HepG2 (cell line): ENCODE results near the gene KIN. TPM values are rescaled to one million over a fixed set of nuclear protein-coding genes. Genes with fewer than 3 reads are reported as not detected.

Experiments used
- ATAC-seq: fragments of 200-7000 bp; cut with Tn5 transposase; 3 replicates; pipeline ENCODE4 v1.9.1; 2020; ENCODE audit warnings: mild to moderate bottlenecking, moderate library complexity
- BruUV-seq: library from RNA; stranded (reverse); fragments of 400-500 nt; replicated peaks from 2 replicates; lab custom pipeline; 2021; lab: Mats Ljungman, UMichigan
- CTCF ChIA-PET: fragments of 300-600 bp; formaldehyde crosslinking; extraction: SDS; loops from one replicate; lab custom pipeline; 2021; ENCODE audit warnings: low total read pairs, inconsistent platforms, low intra/inter-chr PET ratio; lab: Yijun Ruan, JAX
- POLR2A ChIA-PET: fragments of 350-600 bp; sonication (Branson Sonifier 250); formaldehyde crosslinking; loops from one replicate; lab custom pipeline; 2020; ENCODE audit warnings: antibody characterized with exemption, inconsistent platforms; lab: Yijun Ruan, JAX
- DNase-seq: peaks from one replicate; pipeline ENCODE4 v3.0.0-alpha.2; 2015; ENCODE audit warnings: low spot score
- FAIRE-seq: peaks from 3 replicates; lab custom pipeline; 2011; peaks lifted over from hg19 to GRCh38; lab: Jason Lieb, UNC
- H2AFZ ChIP-seq: one replicate; pipeline ENCODE4 v1.6.1; 2011; ENCODE audit warnings: low read length, inconsistent platforms
- H3K27ac ChIP-seq: fragments of 300-600 bp; 3 replicates; pipeline ENCODE4 v1.8.0; 2011; ENCODE audit warnings: mixed run types, mild to moderate bottlenecking, mixed read lengths, low read length, inconsistent platforms; ENCODE audit not compliant: insufficient read depth; ENCODE audit errors: extremely low read length
- H3K27me3 ChIP-seq, 2 experiments: fragments of 200-600 bp in 1 of 2; 2 replicates in 1 of 2; 3 replicates in 1 of 2; pipeline versions ENCODE4 v1.6.0 to v1.8.0; 2011; ENCODE audit warnings: low read length in 2 of 2, mild to moderate bottlenecking in 2 of 2, moderate library complexity in 2 of 2, inconsistent platforms in 1 of 2; ENCODE audit not compliant: insufficient read depth in 2 of 2, control insufficient read depth in 1 of 2
- H3K36me3 ChIP-seq, 2 experiments: fragments of 200-600 bp in 1 of 2; replicated peaks in 1 of 2; 2 replicates in 1 of 2; 3 replicates in 1 of 2; pipeline versions ENCODE4 v1.5.1 to v1.8.0; 2011; ENCODE audit warnings: low read length in 2 of 2, inconsistent platforms in 1 of 2; ENCODE audit not compliant: insufficient read depth in 2 of 2, control insufficient read depth in 1 of 2
- H3K4me1 ChIP-seq: 2 replicates; pipeline ENCODE4 v1.5.1; 2012; ENCODE audit warnings: low read length, inconsistent platforms; ENCODE audit not compliant: insufficient read depth
- H3K4me2 ChIP-seq: 2 replicates; pipeline ENCODE4 v1.6.0; 2011; ENCODE audit warnings: low read depth, low read length, inconsistent platforms
- H3K4me3 ChIP-seq, 3 experiments: fragments of 200-600 bp in 1 of 3; sonication (generic), shearing (Covaris generic) in 1 of 3; replicated peaks in 1 of 3; 2 replicates each; pipeline ENCODE4 v1.5.1; 2011 to 2016; ENCODE audit warnings: low read length in 3 of 3, inconsistent platforms in 2 of 3, low read depth in 2 of 3, mild to moderate bottlenecking in 2 of 3, control low read depth in 1 of 3, mixed read lengths in 1 of 3; ENCODE audit not compliant: insufficient read depth in 1 of 3
- H3K79me2 ChIP-seq: one replicate; pipeline ENCODE4 v1.6.1; 2011; ENCODE audit warnings: low read length, inconsistent platforms; ENCODE audit not compliant: insufficient read depth
- H3K9ac ChIP-seq: 2 replicates; pipeline ENCODE4 v1.6.0; 2011; ENCODE audit warnings: mild to moderate bottlenecking, low read depth, low read length, inconsistent platforms; ENCODE audit not compliant: insufficient read depth
- H3K9me3 ChIP-seq: 2 replicates; pipeline ENCODE4 v1.5.1; 2012; ENCODE audit warnings: mild to moderate bottlenecking, low read length
- H4K20me1 ChIP-seq: 2 replicates; pipeline ENCODE4 v1.6.0; 2011; ENCODE audit warnings: inconsistent platforms, mild to moderate bottlenecking, low read length, moderate library complexity; ENCODE audit not compliant: insufficient read depth
- AGO2 ChIP-seq: fragments of 200-400 bp; formaldehyde crosslinking; optimal IDR thresholded peaks from 2 replicates; pipeline ENCODE3; 2017; ENCODE audit warnings: mild to moderate bottlenecking, low read depth, low read length, moderate library complexity
- MAFF ChIP-seq: IDR thresholded peaks from 2 replicates; pipeline ENCODE4 v1.6.1; 2011; ENCODE audit warnings: low read depth, low read length, improper control_type of control experiment
- MEIS2 ChIP-seq: sonication (generic); formaldehyde crosslinking; IDR thresholded peaks from 2 replicates; pipeline ENCODE4 v1.9.0; 2021; ENCODE audit warnings: mild to moderate bottlenecking, missing genetic modification reagents
- POLR2A ChIP-seq, 2 experiments: IDR thresholded peaks; 2 replicates each; pipeline ENCODE4 v1.6.1; 2011; ENCODE audit warnings: low read depth in 2 of 2, low read length in 2 of 2, mild to moderate bottlenecking in 1 of 2, moderate library complexity in 1 of 2; ENCODE audit not compliant: insufficient read depth in 1 of 2
- POLR2AphosphoS5 ChIP-seq: IDR thresholded peaks from 2 replicates; pipeline ENCODE4 v1.6.1; 2012; ENCODE audit warnings: low read depth, low read length
- POLR2G ChIP-seq: fragments of 200-400 bp; formaldehyde crosslinking; IDR thresholded peaks from 2 replicates; pipeline ENCODE4 v1.6.1; 2018; ENCODE audit warnings: mild to moderate bottlenecking, low read depth, low read length, moderate library complexity
- RBM22 ChIP-seq: fragments of 200-400 bp; formaldehyde crosslinking; optimal IDR thresholded peaks from 2 replicates; pipeline ENCODE3; 2017; ENCODE audit warnings: mild to moderate bottlenecking, low read length, moderate library complexity
- ZNF7 ChIP-seq: IDR thresholded peaks from 2 replicates; pipeline ENCODE4 v1.6.1; 2016; ENCODE audit warnings: missing biosample characterization, missing genetic modification reagents
- ZNF879 ChIP-seq: sonication (generic); formaldehyde crosslinking; IDR thresholded peaks from 2 replicates; pipeline ENCODE4 v1.8.1; 2023; ENCODE audit warnings: missing genetic modification reagents
- WGBS: methylation state at CpG from one replicate; pipeline ENCODE4 v1.1.6; 2017; ENCODE audit warnings: low lambda C conversion rate; 5-methylcytosine and 5-hydroxymethylcytosine counted together
- in situ Hi-C: cut with HindIII; loops from 2 replicates; pipeline ENCODE4 v1.10.0; 2017; ENCODE audit warnings: low pct_unique_long_range_greater_than_20kb; ENCODE audit not compliant: extremely low pct_ligation_motif_present
- intact Hi-C: fragments of 100-400 bp; cut with micrococcal nuclease; formaldehyde crosslinking; loops from one replicate; pipeline ENCODE4 v1.10.0; 2022; ENCODE audit not compliant: unreplicated experiment
- polyA plus RNA-seq, 8 experiments: library from polyadenylated mRNA; depleted of rRNA in 3 of 8; stranded (reverse) in 7 of 8; unstranded in 1 of 8; fragments of >200 nt; fragmentation: Illumina TruSeq in 4 of 8; extraction: Trizol in 4 of 8; gene quantifications; 2 replicates each; pipeline versions ENCODE4 v1.2.1 to v1.2.3, GENCODE V29; 2011 to 2016; ENCODE audit warnings: low read depth in 4 of 8, missing spikeins in 1 of 8, mixed read lengths in 1 of 8; ENCODE audit not compliant: insufficient read depth in 1 of 8
- total RNA-seq, 5 experiments: library from RNA; depleted of rRNA; stranded (reverse); fragments of >200 nt; fragmentation: Illumina TruSeq; extraction: Trizol; gene quantifications; 2 replicates each; pipeline ENCODE4 v1.2.3, GENCODE V29; 2016; ENCODE audit warnings: low read depth in 1 of 5
- TF ChIP-seq, protein P1 (sequence below): sonication (generic); formaldehyde crosslinking; IDR thresholded peaks from 2 replicates; pipeline ENCODE4 v1.4.0; 2020; ENCODE audit warnings: mild to moderate bottlenecking, low read depth, missing genetic modification reagents

KIN gene
- total and polyA plus RNA-seq, 2 of the 13 experiments (the other 11 are each of a cell fraction or from before 2014, with no cell fraction given): 4.9 to 23.2 TPM

DNA sequence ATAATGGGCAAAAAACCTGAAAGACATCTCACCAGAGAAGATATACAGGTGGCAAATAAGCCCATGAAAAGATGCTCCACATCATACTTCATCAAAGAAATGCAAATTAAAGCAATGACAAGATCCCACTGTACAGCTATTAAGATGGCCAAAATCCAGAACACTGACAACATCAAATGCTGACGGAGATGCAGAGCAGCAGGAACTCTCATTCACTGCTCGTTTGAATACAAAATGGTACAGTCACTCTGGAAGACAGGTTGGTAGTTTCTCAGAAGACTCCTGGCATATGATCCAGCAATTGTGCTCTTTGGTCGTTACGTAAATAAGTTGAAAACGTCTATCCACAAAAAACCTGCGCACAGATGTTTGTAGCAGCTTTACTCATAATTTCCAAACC, 35.5 kb downstream of the KIN start:
- FAIRE-seq (no peak), DNase-seq (no peak), ATAC-seq (no peak)
- no peaks in the 10 kb centered on the region for H3K4me1 ChIP-seq
- H3K27me3 ChIP-seq: no peaks in the 10 kb centered on the region
- no peak overlapping the region for H3K9ac ChIP-seq
- H3K79me2 ChIP-seq: no peaks in the 10 kb centered on the region
- WGBS: 93% methylated on average over 6 of the region's 6 CpGs
- TF ChIP-seq, protein P1, sequence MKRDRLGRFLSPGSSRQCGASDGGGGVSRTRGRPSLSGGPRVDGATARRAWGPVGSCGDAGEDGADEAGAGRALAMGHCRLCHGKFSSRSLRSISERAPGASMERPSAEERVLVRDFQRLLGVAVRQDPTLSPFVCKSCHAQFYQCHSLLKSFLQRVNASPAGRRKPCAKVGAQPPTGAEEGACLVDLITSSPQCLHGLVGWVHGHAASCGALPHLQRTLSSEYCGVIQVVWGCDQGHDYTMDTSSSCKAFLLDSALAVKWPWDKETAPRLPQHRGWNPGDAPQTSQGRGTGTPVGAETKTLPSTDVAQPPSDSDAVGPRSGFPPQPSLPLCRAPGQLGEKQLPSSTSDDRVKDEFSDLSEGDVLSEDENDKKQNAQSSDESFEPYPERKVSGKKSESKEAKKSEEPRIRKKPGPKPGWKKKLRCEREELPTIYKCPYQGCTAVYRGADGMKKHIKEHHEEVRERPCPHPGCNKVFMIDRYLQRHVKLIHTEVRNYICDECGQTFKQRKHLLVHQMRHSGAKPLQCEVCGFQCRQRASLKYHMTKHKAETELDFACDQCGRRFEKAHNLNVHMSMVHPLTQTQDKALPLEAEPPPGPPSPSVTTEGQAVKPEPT (CRISPR knock-in tag): no peak
- TF ChIP-seq POLR2AphosphoS5 (peak; percentile 50; the same call in 1 of the 2 replicates), AGO2 (peak; percentile 7), POLR2A (IDR thresholded peaks at IDR 0.05; ENCODE audit: insufficient read depth in 1 of 2, low read depth in 2 of 2, low read length in 2 of 2) (0 out of 4 replicates have a peak, but pooled peaks of 1 of the 2 experiments have one; percentile 13), MEIS2 (no peak), ZNF7 (peak; percentile 81), POLR2G (peak; percentile 27; the same call in 1 of the 2 replicates)
- in situ Hi-C loops (loop anchor here (25.0 kb wide), 1 partner anchor 1560 kb away; no protein-coding TSS in a partner anchor), intact Hi-C loops (no loop called here)
- H4K20me1 ChIP-seq: no peaks in the 10 kb centered on the region
- ChIA-PET POLR2A (interaction anchor here (0.7 kb wide), 1 partner anchor 52 kb away, joined by 5 read pairs; no protein-coding TSS in a partner anchor), CTCF (no interaction called here)
- H3K27ac ChIP-seq: no peak overlapping the region
- BruUV-seq: TSS peak; percentile 32
- no peak overlapping the region for H2AFZ ChIP-seq
- no peaks in the 10 kb centered on the region for H3K9me3 ChIP-seq
- no peak overlapping the region for H3K4me3 ChIP-seq
- no peak overlapping the region for H3K4me2 ChIP-seq
- H3K36me3 ChIP-seq: peaks cover 23 to 59% of the 10 kb centered on the region in 2 experiments

DNA sequence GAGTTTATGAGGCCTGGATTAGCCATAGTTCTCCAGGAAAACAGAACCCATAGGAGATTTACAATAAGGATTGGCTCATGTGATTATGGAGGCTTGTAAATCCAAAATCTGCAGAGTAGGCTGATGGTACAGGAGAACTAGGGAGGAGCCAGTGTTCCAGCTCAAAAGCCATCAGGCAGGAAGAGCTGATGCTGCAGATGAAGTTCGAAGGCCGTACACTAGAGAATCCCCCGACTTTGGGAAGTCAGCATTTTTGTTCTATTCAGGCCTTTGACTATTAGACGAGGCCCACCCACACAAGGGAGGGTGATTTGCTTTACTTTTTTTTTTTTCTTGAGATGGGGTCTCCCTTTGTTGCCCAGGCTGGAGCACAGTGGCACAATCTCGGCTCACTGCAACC, 37.6 kb downstream of the KIN start:
- TF ChIP-seq RBM22 (peak; percentile 74), MAFF (peak; percentile 20; the same call in 1 of the 2 replicates), ZNF879 (no peak)
- Histone ChIP-seq H3K4me1 (no peaks in the 10 kb centered on the region), H3K4me2 (no peak overlapping the region), H3K4me3 (no peak overlapping the region), H4K20me1 (no peaks in the 10 kb centered on the region), H3K27me3 (no peaks in the 10 kb centered on the region), H3K36me3 (peaks cover 31 to 65% of the 10 kb centered on the region in 2 experiments), H3K27ac (no peak overlapping the region), H3K79me2 (no peaks in the 10 kb centered on the region), H3K9ac (no peak overlapping the region), H2AFZ (no peak overlapping the region), H3K9me3 (no peaks in the 10 kb centered on the region)
- ChIA-PET POLR2A (interaction anchor here (2.2 kb wide), 1 partner anchor 10 kb away, joined by 7 read pairs; no protein-coding TSS in a partner anchor), CTCF (no interaction called here)
- FAIRE-seq (no peak), ATAC-seq (peak; percentile 6; the same call in 2 of the 3 replicates), DNase-seq (no peak)
- BruUV-seq: no TSS peak
- in situ Hi-C loops (loop anchor here (25.0 kb wide), 1 partner anchor 1562 kb away; no protein-coding TSS in a partner anchor), intact Hi-C loops (no loop called here)
- WGBS: 94% methylated on average over 5 of the region's 5 CpGs
